HG02870 (cell line): Measurements from ENCODE around the gene PYGB.

ENCODE experiments used
- ATAC-seq: cut with Tn5 transposase; IDR thresholded peaks from one replicate; pipeline ENCODE4 v1.9.1; 2021; ENCODE audit warnings: mild to moderate bottlenecking, moderate library complexity; ENCODE audit not compliant: unreplicated experiment

Gene PYGB

DNA sequence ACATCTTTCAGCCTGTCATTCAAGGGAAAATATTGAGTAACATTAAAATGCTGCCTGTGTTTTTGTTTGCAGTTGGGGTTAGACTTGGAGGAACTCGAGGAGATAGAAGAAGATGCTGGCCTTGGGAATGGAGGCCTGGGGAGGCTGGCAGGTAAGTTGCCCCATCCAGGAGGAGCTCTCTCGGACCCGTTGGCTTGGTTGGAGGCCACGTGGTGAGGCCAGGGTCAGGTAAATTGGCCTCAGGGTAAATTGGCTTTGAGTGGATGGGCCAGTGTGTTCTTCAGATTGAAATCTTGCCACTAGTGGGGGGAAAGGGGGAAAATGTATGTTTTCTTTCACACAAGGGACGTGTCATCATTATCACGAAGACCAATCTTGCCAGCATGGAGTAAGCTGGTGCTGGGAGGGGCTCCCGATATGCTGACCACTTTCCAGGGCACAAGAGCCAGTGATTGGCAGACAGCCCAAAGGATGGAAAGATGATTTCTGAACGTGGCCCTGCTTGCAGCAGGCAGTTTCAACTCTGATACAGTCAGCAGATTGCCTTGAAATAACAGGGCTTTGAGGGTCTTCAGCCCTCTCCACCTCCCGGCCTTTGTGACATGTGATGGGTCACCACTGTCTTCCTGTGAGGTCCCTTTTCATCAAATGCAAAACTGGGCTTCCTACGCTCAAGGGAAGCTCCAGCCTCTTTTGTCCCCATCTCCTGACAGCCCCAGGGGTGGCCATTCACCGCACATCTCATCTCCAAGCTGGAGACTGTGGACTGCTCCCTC is 21.4 kb downstream of the PYGB start:
- no peak for ATAC-seq

DNA sequence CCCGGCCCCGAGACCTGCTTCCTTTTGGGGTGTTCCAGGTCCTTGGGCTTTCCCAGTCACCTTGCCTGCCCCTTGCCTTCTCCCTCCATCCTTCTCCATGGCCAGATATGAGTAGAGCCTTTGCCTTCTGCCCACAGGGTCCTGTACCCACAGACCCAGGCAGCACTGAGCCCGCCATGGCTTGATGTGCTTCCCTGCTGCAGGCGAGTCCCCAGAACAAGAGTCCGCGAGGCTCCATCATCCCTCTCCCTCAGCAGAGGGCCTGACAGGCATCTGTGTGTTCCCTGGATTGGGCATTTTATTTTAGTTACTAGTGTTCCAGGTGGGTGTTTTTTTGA is 21.9 kb downstream of the PYGB start:
- no peak for ATAC-seq

- no peak for ATAC-seq
Observed at GRCh38 chr20:25270829-25271251, 23.0 kb downstream of the PYGB start.

DNA sequence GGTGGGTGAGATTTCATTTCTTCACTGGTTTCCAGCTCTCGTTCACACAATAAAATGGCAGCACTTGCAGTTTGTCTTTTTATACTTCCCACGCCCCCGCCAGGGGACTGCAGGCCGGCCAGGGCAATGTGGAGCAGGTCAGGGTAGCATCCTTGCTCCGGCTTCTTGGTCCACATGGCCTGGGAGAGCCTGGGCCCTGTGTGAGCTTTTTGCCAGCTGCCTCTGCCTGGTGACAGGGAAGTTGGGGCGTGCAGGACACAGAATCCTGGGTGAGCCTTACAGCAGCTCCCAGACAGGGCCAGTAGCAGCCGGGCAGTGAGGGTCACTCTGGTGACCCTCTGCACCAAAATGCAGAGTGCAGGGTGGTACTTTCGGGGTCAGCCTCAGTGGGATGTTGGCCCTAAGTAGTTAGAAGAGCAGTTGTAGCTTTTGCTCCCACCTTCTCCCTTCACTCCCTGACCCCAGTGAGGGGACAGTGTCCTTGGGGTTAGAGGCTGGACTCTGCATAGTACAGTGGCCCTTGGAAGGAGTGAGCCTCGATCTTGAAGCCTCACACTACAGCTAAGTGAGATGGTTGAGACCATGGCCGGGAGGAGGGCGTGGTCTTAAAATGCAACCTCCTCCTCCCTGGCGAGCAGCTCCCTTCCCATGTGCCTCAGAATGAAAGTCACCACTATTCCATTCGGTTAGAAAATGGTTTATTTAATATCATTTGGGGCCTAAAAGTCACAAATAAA is 23.8 kb downstream of the PYGB start:
- ATAC-seq = no peak

- no peak for ATAC-seq
Observed at GRCh38 chr20:25272223-25273000, 24.5 kb downstream of the PYGB start.

DNA sequence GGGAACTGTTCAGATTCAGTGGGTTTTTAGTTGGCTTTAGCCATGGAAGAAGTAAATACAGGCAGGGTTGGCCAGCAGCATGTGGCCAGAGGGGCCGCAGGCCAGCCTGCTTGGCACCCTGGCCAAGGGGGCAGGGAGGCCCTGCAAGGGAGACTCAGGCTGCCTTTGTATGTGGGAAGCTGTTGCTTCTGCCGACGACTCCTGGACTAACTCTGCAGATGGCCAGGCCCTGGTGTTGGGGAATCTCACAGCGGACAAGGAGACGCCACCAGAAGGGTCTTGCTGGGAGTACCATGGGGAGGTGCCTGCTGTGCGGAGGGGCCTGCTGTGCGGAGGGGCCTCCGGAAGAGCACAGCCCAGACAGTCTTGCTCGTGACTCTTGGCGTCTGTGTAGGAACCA is 25.2 kb downstream of the PYGB start:
- no peak for ATAC-seq

DNA sequence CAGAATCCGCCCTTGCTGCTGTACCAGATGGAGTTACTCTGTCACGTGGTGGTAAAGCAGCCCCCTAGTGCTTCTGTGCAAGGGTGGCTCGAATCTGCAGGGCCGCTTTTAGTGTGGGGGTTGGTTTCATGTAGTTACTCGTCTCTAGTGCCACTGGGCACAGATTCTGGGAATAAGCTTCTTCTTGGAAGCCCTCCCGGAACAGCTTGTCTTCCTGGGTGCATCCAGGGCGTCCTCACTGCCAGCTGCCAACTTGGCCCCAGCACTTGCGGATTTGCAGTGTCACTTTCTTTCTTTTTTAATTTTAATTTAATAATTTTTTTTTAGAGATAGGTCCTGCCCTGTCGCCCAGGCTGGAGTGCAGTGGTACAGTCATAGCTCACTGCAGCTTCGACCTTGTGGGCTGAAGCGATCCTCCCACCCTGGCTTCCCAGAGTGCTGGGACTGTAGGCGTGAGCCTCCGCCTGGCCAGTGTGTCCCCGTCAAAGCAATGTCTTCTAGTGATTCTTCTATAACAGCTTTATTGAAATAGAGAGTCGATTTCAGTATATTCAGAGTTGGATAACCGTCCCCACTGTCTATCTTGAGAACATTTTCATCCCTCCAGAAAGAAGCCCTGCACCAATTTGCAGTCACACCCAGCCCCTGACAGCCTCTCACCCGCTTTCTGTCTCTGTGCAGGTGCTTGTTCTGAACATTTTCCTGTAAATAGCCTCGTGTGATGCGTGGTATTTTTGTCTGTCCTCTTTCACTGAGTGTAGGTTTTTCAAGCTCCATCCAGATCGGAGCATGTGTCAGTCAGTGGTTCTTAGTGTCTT is 25.9 kb downstream of the PYGB start:
- ATAC-seq = no peak

DNA sequence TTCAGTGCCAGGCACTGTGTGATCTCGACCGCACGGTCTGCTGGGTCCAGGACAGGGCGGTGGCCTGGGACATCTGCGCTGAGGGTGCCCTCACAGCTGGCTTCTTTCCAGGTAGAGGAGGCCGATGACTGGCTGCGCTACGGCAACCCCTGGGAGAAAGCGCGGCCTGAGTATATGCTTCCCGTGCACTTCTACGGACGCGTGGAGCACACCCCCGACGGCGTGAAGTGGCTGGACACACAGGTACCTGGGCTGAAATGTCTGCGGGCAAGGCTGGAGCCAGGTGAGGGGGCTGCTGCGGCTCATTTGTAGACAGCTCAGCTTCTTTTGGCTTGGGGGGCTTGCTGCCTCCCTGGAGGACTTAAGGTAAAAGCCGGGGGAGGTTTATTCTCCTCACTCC is 26.6 kb downstream of the PYGB start:
- no peak for ATAC-seq

GRCh38 chr20:25274891-25275812 is 27.3 kb downstream of the PYGB start:
- ATAC-seq = no peak

DNA sequence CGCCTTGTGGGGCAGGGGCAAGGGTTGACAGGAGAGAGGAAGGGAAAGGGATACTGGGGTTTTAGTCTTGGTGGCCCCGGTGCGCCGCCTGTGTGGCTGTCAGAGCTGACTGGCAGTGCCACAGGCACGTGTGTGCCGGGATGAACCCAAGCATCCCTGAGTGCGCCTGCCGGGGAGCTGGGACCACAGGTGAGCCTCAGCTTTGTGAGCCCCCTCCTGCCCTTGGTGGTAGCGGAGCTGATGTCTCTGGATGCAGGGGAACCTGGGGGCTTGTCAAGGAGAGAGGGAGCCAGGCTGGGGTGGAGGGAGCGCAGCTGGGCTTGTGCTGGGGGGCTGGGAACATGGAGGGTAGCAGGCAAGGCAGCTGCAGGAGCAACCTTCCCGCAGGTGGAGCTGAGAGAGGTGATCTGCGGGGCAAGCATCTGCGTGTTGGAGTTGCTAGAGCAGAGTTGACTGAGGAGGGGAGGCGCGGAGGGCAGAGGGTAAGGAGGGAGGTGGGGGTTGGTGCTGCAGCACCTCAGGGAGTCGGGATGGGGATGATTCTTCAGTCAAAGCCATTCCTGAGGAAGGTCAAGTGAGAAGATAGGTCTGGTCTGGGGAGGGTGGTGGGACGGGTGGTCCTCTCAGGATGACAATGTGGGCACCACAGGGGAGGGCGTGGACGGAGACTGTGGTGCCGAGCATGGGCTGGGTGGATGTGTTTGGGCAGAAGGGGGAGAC is 28.1 kb downstream of the PYGB start:
- no peak for ATAC-seq

- ATAC-seq = no peak
Observed at GRCh38 chr20:25276533-25277050, 28.7 kb downstream of the PYGB start.

GRCh38 chr20:25277051-25277801 is 29.3 kb downstream of the PYGB start:
- no peak for ATAC-seq

- no peak for ATAC-seq
Observed at GRCh38 chr20:25277941-25278521, 30.1 kb downstream of the PYGB start.

DNA sequence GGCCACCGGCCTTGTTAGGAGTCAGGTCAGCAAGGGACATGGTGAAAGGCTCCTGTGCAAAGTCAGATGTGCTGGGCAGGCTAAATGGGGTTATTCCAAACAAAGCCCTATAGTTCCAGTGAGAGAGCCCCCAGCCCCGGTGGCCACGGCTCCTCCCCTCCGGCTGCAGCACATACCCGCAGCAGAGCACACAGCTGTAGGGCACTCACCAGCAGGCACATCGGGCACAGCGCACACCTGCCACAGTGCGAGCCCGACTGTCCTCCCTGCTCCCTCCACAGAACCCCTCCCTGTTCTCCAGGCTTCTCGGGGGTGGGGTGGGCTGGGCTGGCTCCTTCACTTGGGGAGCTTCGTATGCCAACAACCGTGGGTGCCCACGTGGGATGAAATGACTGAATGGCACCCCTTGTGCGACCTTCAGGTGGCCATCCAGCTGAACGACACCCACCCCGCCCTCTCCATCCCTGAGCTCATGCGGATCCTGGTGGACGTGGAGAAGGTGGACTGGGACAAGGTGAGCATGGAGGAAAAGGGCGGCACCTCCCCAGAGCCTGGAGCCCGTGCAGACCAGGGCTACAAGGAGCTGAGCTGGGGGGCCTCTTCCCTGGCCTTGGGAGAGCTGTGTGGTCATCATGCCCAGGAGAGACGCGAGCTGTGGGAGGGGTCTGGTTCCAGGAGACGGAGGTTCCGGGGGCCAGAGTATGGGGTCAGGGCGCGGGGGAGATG is 30.9 kb downstream of the PYGB start:
- no peak for ATAC-seq

DNA sequence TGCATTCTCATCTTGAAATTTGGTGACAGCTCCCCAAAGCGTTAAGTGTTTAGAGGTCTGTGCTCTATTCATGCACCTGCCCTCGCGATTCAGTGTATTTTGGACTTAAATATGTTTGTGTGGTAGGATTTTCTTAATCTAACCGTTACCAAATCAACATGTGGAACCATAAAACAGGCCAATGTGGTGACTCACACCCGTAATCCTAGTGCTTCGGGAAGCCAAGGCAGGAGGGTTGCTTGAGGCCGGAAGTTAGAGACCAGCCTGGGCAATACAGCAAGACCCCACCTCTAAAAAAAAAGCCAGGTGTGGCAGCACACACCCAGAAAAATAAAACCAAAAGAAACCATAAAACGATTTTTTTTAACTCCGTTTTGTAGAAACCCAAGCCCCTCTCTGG is 31.5 kb downstream of the PYGB start:
- no peak for ATAC-seq

GRCh38 chr20:25280051-25280573 is 32.2 kb downstream of the PYGB start:
- ATAC-seq = no peak
